Gastrocnemius medialis (tissue), 4 donors: ENCODE results near the gene MEGF6.

ENCODE experiments used
- CTCF ChIP-seq, 5 experiments: fragments of 450-650 bp in 3 of 5; fragments of 200-600 bp in 2 of 5; sonication (generic) in 2 of 5; IDR thresholded peaks in 4 of 5; conservative IDR thresholded peaks in 1 of 5; 1 replicate in 4 of 5; 2 replicates in 1 of 5; pipeline ENCODE4 v1.5.1; 2016 to 2019; ENCODE audit warnings: antibody characterized with exemption in 5 of 5, mild to moderate bottlenecking in 3 of 5, moderate library complexity in 3 of 5
- POLR2A ChIP-seq, 2 donors: fragments of 450-650 bp; IDR thresholded peaks; one replicate each; pipeline ENCODE4 v1.6.1; 2017; ENCODE audit warnings: antibody characterized with exemption in 2 of 2, mild to moderate bottlenecking in 2 of 2, moderate library complexity in 2 of 2

GRCh38 chr1:3442331-3442730 is 169.0 kb downstream of the MEGF6 start:
- no peak for TF ChIP-seq CTCF (IDR thresholded peaks at IDR 0.05 in 4 of 5, conservative IDR thresholded peaks at IDR 0.05 in 1 of 5)
- TF ChIP-seq POLR2A (IDR thresholded peaks at IDR 0.05) = no peak
